SK-N-SH (cell line): Measurements from ENCODE around the gene NSMCE3. TPM values are rescaled to one million over a fixed set of nuclear protein-coding genes. Genes with fewer than 3 reads are reported as not detected.

Source experiments
- CTCF ChIA-PET: fragments of 300-600, 350-600 bp; formaldehyde crosslinking; extraction: SDS; loops from one replicate; lab custom pipeline; 2021; lab: Yijun Ruan, JAX
- POLR2A ChIA-PET: fragments of 350-600 bp; sonication (Branson Sonifier 250); formaldehyde crosslinking; extraction: SDS; loops from one replicate; lab custom pipeline; 2020; ENCODE audit warnings: antibody characterized with exemption, inconsistent platforms; lab: Yijun Ruan, JAX
- DNase-seq: peaks from one replicate; pipeline ENCODE4 v3.0.0; 2012
- H2AFZ ChIP-seq: fragments of 200-600 bp; sonication (generic); 2 replicates; pipeline ENCODE4 v1.8.1; 2016; ENCODE audit warnings: antibody characterized with exemption, mild to moderate bottlenecking, low read depth
- H3F3A ChIP-seq: fragments of 200-600 bp; sonication (generic); replicated peaks from 2 replicates; pipeline ENCODE3; 2016; ENCODE audit warnings: antibody characterized with exemption, mild to moderate bottlenecking; ENCODE audit not compliant: insufficient read depth
- H3K27ac ChIP-seq, 2 experiments: fragments of 200-500 bp in 1 of 2; fragments of 200-600 bp in 1 of 2; sonication (Bioruptor generic) in 1 of 2; sonication (generic), shearing (Covaris generic) in 1 of 2; 2 replicates each; pipeline versions ENCODE4 v1.5.1 to v1.6.1; 2014 to 2016; ENCODE audit warnings: low read depth in 2 of 2, inconsistent platforms in 1 of 2, low read length in 1 of 2, mild to moderate bottlenecking in 1 of 2, mixed read lengths in 1 of 2
- H3K27me3 ChIP-seq: fragments of 200-600 bp; sonication (generic), shearing (Covaris generic); 2 replicates; pipeline ENCODE4 v1.6.1; 2016; ENCODE audit warnings: mixed run types; ENCODE audit not compliant: insufficient read depth
- H3K36me3 ChIP-seq, 2 experiments: fragments of 200-500 bp in 1 of 2; fragments of 200-600 bp in 1 of 2; sonication (Bioruptor generic) in 1 of 2; sonication (generic) in 1 of 2; replicated peaks in 1 of 2; 2 replicates each; pipeline versions ENCODE3 to v1.5.1; 2014 to 2016; ENCODE audit warnings: low read length in 1 of 2, mild to moderate bottlenecking in 1 of 2; ENCODE audit not compliant: insufficient read depth in 2 of 2, control insufficient read depth in 1 of 2
- H3K4me1 ChIP-seq, 2 experiments: fragments of 200-500 bp in 1 of 2; fragments of 200-600 bp in 1 of 2; sonication (Bioruptor generic) in 1 of 2; sonication (generic), shearing (Covaris generic) in 1 of 2; 2 replicates each; pipeline versions ENCODE4 v1.5.1 to v1.6.1; 2014 to 2016; ENCODE audit warnings: low read depth in 1 of 2, low read length in 1 of 2, mixed run types in 1 of 2; ENCODE audit not compliant: insufficient read depth in 2 of 2, control insufficient read depth in 1 of 2
- H3K4me2 ChIP-seq: fragments of 200-600 bp; sonication (generic), shearing (Covaris generic); 2 replicates; pipeline ENCODE4 v1.6.1; 2017; ENCODE audit warnings: mixed run types
- H3K4me3 ChIP-seq, 2 experiments: fragments of 200-500 bp in 1 of 2; fragments of 200-600 bp in 1 of 2; sonication (Bioruptor generic) in 1 of 2; sonication (generic), shearing (Covaris generic) in 1 of 2; 2 replicates each; pipeline versions ENCODE4 v1.5.1 to v1.8.1; 2014 to 2016; ENCODE audit warnings: low read depth in 2 of 2, inconsistent platforms in 1 of 2, low read length in 1 of 2, mild to moderate bottlenecking in 1 of 2, mixed read lengths in 1 of 2, moderate library complexity in 1 of 2
- H3K79me2 ChIP-seq: fragments of 200-600 bp; sonication (generic); 2 replicates; pipeline ENCODE4 v1.8.1; 2017; ENCODE audit warnings: mild to moderate bottlenecking; ENCODE audit not compliant: insufficient read depth
- H3K9ac ChIP-seq: fragments of 200-600 bp; sonication (generic); 2 replicates; pipeline ENCODE4 v1.6.1; 2017; ENCODE audit warnings: mixed run types
- H3K9me2 ChIP-seq: fragments of 200-600 bp; sonication (generic); 2 replicates; pipeline ENCODE4 v1.6.1; 2017; ENCODE audit warnings: mixed run types
- H3K9me3 ChIP-seq: fragments of 200-600 bp; sonication (generic); 2 replicates; pipeline ENCODE4 v1.6.1; 2017; ENCODE audit warnings: mixed run types, mild to moderate bottlenecking, moderate library complexity
- H4K20me1 ChIP-seq: fragments of 200-600 bp; sonication (generic); 2 replicates; pipeline ENCODE4 v1.6.1; 2017; ENCODE audit warnings: mild to moderate bottlenecking, mixed run types; ENCODE audit not compliant: insufficient read depth
- ELF1 ChIP-seq: IDR thresholded peaks from 2 replicates; pipeline ENCODE4 v1.4.0; 2012
- EP300 ChIP-seq, 2 experiments: IDR thresholded peaks; 2 replicates each; pipeline versions ENCODE4 v1.4.0 to v1.6.1; 2012; ENCODE audit warnings: borderline replicate concordance in 1 of 2, low read depth in 1 of 2, low read length in 1 of 2
- FOSL2 ChIP-seq: IDR thresholded peaks from 2 replicates; pipeline ENCODE4 v1.4.0; 2012; ENCODE audit warnings: low read depth, mild to moderate bottlenecking, moderate library complexity, borderline replicate concordance
- FOXM1 ChIP-seq: IDR thresholded peaks from 2 replicates; pipeline ENCODE4 v1.4.0; 2012; ENCODE audit warnings: low read depth, mild to moderate bottlenecking
- JUND ChIP-seq: IDR thresholded peaks from 2 replicates; pipeline ENCODE4 v1.4.0; 2012
- MEF2A ChIP-seq: IDR thresholded peaks from 2 replicates; pipeline ENCODE4 v1.4.0; 2012; ENCODE audit warnings: low read depth, borderline replicate concordance
- NFIC ChIP-seq: IDR thresholded peaks from 2 replicates; pipeline ENCODE4 v1.4.0; 2012; ENCODE audit warnings: borderline replicate concordance
- POLR2AphosphoS5 ChIP-seq: IDR thresholded peaks from 2 replicates; pipeline ENCODE4 v1.6.1; 2012; ENCODE audit warnings: low read depth, low read length
- TAF1 ChIP-seq: IDR thresholded peaks from 2 replicates; pipeline ENCODE4 v1.6.1; 2012; ENCODE audit warnings: low read depth, mild to moderate bottlenecking, low read length, moderate library complexity, borderline replicate concordance
- TCF12 ChIP-seq: IDR thresholded peaks from 2 replicates; pipeline ENCODE4 v1.4.0; 2012
- WGBS: methylation state at CpG from one replicate; pipeline ENCODE4 v1.1.6; 2017; ENCODE audit warnings: low lambda C conversion rate; 5-methylcytosine and 5-hydroxymethylcytosine counted together
- polyA plus RNA-seq, 3 experiments: library from polyadenylated mRNA; depleted of rRNA; stranded (reverse); fragments of >200 nt; gene quantifications; 2 replicates each; pipeline ENCODE4 v1.2.3, GENCODE V29; 2012
- TF ChIP-seq, protein P1 (sequence below): fragments of 150-350 bp; IDR thresholded peaks from 2 replicates; pipeline ENCODE4 v1.6.1; 2017; ENCODE audit warnings: antibody characterized with exemption, low read length, low read depth, borderline replicate concordance
- TF ChIP-seq, protein P2 (sequence below): fragments of 150-350 bp; IDR thresholded peaks from 2 replicates; pipeline ENCODE4 v1.6.1; 2016; ENCODE audit warnings: mild to moderate bottlenecking, low read depth, low read length

NSMCE3 gene
- polyA plus RNA-seq, 1 of the 3 experiments (the other 2 are of a cell fraction), result 5.5 TPM

DNA sequence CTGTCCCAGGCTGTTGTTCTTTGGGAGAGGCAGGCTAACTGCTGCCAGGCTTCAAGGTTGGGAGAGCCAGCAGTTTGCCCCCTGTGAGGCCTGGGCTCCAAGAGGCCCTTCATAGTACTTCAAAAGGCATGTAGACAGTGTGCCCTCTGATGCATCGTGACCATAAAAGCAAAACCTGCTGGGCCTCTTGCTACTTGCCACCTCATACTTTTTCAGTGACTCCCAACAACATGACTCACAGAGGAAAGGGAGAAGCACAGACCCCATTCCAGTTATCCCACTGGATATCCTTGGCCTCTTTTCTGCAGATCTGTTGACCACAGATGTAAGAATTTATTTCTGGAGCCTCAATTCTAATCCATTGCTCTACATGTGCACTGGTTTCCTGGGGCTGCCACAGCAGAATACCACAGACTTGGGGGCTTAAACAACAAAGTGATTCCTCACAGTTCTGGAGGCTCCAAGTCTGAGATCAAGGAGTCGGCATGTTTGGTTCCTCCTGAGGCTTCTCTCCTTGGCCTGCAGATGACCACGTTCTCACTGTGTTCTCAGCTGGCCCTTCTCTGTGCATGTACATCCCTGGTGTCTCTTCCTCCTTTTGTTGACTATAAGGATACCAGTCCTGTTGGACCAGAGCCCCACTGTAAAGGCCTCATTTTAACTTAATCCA is 8.9 kb upstream of the NSMCE3 start:
- Histone ChIP-seq H3K9me3 (no peaks in the 10 kb centered on the region), H3K4me1 (peaks cover 0 to 11% of the 10 kb centered on the region in 2 experiments; a peak in 1 of 4 replicates), H3K27me3 (no peaks in the 10 kb centered on the region; the same call in 1 of the 2 replicates), H4K20me1 (no peaks in the 10 kb centered on the region), H3K36me3 (no peaks in the 10 kb centered on the region)
- ChIA-PET CTCF (no interaction called here), POLR2A (no interaction called here)
- TF ChIP-seq TCF12 (peak; percentile 22; the same call in 1 of the 2 replicates), NFIC (0 out of 2 replicates have a peak, but pooled peaks have one; percentile 7), JUND (peak; percentile 67), EP300 (IDR thresholded peaks at IDR 0.05; ENCODE audit: borderline replicate concordance in 1 of 2, low read depth in 1 of 2, low read length in 1 of 2) (0 out of 4 replicates have a peak, but pooled peaks of 1 of the 2 experiments have one; percentile 11), FOXM1 (no peak), FOSL2 (peak; percentile 67)
- TF ChIP-seq, protein P1, sequence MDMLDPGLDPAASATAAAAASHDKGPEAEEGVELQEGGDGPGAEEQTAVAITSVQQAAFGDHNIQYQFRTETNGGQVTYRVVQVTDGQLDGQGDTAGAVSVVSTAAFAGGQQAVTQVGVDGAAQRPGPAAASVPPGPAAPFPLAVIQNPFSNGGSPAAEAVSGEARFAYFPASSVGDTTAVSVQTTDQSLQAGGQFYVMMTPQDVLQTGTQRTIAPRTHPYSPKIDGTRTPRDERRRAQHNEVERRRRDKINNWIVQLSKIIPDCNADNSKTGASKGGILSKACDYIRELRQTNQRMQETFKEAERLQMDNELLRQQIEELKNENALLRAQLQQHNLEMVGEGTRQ, result no peak
- TF ChIP-seq, all 33 proteins: peak for 5
- no peak for DNase-seq
- 56% methylated on average over 3 of the region's 3 CpGs for WGBS
- H2AFZ ChIP-seq, result peak overlapping the region; percentile 74
- H3K4me2 ChIP-seq, result peak overlapping the region; percentile 60
- H3F3A ChIP-seq, result peaks cover 16% of the 10 kb centered on the region
- H3K9me2 ChIP-seq, result no peaks in the 10 kb centered on the region
- no peak overlapping the region for H3K4me3 ChIP-seq
- peak overlapping the region; percentile 41; the same call in 1 of the 2 replicates for H3K9ac ChIP-seq
- peak overlapping the region in 1 of 2 experiments; percentile 66; a peak in 2 of 4 replicates for H3K27ac ChIP-seq
- no peaks in the 10 kb centered on the region for H3K79me2 ChIP-seq

DNA sequence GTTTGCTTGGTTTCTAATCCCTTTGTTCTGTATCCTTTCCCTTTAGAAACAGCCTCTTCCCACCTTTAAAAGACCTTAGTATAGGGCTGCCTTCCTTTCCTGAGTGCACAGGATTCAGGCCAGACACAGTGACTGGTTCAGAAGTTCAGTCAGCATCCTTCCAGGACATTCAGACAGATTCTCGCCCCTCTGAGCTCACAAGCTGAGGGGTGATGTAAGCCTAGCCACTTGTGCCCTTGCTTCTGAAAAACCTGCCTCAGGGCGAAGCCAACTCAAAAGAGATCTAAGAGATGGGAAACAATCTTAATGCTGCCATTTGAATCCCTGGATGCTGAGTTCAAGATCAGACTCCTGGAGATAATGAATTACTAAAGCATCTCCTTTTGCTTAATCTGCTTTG is 6.7 kb upstream of the NSMCE3 start:
- Histone ChIP-seq H3K27me3 (no peaks in the 10 kb centered on the region), H2AFZ (no peak overlapping the region), H4K20me1 (no peaks in the 10 kb centered on the region), H3F3A (peaks cover 16% of the 10 kb centered on the region), H3K9me3 (no peaks in the 10 kb centered on the region), H3K79me2 (no peaks in the 10 kb centered on the region), H3K4me3 (no peak overlapping the region), H3K4me1 (peaks cover 0 to 11% of the 10 kb centered on the region in 2 experiments; a peak in 1 of 4 replicates), H3K27ac (no peak overlapping the region), H3K36me3 (no peaks in the 10 kb centered on the region), H3K9me2 (no peaks in the 10 kb centered on the region), H3K9ac (no peak overlapping the region), H3K4me2 (no peak overlapping the region)
- POLR2A ChIA-PET, result no interaction called here
- CTCF ChIA-PET, result interaction anchor here (0.6 kb wide), 1 partner anchor 34 kb away, joined by 3 read pairs; no protein-coding TSS in a partner anchor
- TF ChIP-seq FOXM1 (no peak), ELF1 (no peak), TAF1 (no peak), MEF2A (no peak), POLR2AphosphoS5 (no peak), TCF12 (no peak)
- TF ChIP-seq, protein P2, sequence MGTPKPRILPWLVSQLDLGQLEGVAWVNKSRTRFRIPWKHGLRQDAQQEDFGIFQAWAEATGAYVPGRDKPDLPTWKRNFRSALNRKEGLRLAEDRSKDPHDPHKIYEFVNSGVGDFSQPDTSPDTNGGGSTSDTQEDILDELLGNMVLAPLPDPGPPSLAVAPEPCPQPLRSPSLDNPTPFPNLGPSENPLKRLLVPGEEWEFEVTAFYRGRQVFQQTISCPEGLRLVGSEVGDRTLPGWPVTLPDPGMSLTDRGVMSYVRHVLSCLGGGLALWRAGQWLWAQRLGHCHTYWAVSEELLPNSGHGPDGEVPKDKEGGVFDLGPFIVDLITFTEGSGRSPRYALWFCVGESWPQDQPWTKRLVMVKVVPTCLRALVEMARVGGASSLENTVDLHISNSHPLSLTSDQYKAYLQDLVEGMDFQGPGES, result no peak
- WGBS, result 68% methylated on average over 2 of the region's 2 CpGs
- no peak for DNase-seq
